ENCODE results near the gene ADD2. TPM values are rescaled to one million over a fixed set of nuclear protein-coding genes. Genes with fewer than 3 reads are reported as not detected.
A peak's percentile ranks its signal among the peaks of the same experiment; 100 is the strongest.

Gene ADD2
- total RNA-seq, 2 experiments from 2014 or later, result 26.9 to 31.5 TPM

DNA sequence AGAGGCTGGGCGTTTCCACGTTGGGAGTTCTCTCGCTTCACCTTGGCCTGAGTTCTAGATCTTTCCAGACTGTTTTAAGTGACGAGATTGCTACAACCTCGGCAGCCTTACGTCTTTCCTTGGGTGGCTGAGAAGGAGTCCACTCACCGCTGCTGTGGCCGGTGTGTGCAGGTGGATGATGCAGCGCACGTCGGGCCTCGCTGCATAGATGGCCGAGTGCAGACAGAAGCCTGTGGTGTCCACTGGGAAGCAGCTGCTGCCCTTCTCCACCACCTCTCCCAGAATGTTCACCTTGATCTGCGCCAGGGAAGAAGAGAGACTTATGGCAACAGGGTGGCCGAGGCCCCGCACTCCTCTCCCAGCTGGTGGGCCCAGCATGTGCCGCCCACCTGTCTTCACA is 75.7 kb downstream of the ADD2 start:
- no peak overlapping the region for H3K27ac Mint-ChIP-seq

DNA sequence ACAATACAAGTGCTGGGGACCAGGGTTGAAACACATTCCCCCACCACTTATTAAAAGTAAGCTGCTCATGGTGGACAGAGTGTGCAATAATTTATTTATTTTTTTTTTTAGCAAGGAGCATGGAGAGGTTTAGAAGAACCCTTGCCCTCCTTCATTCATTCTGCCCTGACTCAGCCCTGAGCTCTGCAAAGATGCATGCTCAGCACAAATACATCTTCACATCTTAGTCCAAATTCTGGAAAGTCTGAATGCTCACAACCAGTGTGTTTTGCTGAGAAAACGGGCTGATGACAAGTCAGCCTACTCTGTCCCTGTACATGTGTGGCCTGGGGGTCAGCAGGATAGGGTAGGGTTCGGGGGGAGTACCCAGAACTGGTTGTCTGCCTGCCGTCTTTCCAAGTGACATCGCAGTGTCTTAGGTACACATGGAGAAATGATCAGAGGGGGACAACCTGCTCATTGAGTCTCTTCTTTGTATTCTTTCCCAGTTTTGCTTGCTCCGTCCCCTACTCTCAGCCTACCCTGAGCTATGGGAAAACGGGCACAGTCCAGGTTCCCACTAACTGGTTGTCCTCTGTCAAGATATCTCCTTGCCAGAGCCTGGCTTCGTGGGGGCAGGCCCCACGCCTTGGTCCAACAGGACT is 76.4 kb downstream of the ADD2 start:
- ATAC-seq, result no peak
- Mint-ChIP-seq H3K36me3 (ENCODE audit: low read depth) (no peaks in the 10 kb centered on the region), H3K9me3 (ENCODE audit: low read depth) (no peaks in the 10 kb centered on the region), H3K27me3 (peaks cover 2% of the 10 kb centered on the region), H3K27ac (no peak overlapping the region), H3K4me1 (no peaks in the 10 kb centered on the region), H3K4me3 (no peak overlapping the region)
- no peak for DNase-seq
- POLR2A ChIA-PET, result no interaction called here
- intact Hi-C loops (cut with DNase I, micrococcal nuclease), result no loop called here
- CTCF ChIA-PET, result no interaction called here

More for the DNA sequence above, 75.7 kb downstream of the ADD2 start:
- no peak for DNase-seq
- no peaks in the 10 kb centered on the region for H3K4me1 Mint-ChIP-seq
- ChIA-PET CTCF (no interaction called here), POLR2A (no interaction called here)
- no peaks in the 10 kb centered on the region for H3K36me3 Mint-ChIP-seq (ENCODE audit: low read depth)
- intact Hi-C loops (cut with DNase I, micrococcal nuclease), result no loop called here
- no peak for ATAC-seq
- H3K27me3 Mint-ChIP-seq, result peaks cover 2% of the 10 kb centered on the region
- H3K4me3 Mint-ChIP-seq, result no peak overlapping the region
- no peaks in the 10 kb centered on the region for H3K9me3 Mint-ChIP-seq (ENCODE audit: low read depth)

DNA sequence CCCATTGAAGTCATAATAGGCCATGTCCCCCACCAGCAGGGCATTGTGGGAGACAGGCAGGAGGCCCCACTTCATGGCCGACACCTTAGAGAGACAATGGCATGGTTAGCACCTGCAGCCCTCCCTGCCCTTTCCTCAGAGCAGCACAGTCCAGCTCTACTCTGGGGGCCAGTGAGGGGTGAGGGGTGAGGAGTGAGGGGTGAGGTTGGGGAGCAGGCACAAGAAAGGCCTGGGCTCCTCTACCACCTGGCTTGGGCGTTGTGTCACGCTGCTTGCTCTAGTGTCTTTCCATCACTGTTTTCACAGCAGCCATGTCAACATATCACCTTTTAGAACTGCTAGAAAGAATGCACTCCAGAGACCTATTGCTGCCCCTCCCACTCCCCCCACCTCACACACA is 77.2 kb downstream of the ADD2 start:
- intact Hi-C loops (cut with DNase I, micrococcal nuclease), result no loop called here
- Mint-ChIP-seq H3K27me3 (peaks cover 2% of the 10 kb centered on the region), H3K4me1 (no peaks in the 10 kb centered on the region), H3K27ac (no peak overlapping the region), H3K9me3 (ENCODE audit: low read depth) (no peaks in the 10 kb centered on the region), H3K4me3 (no peak overlapping the region), H3K36me3 (ENCODE audit: low read depth) (no peaks in the 10 kb centered on the region)
- no peak for DNase-seq
- ATAC-seq, result no peak
- POLR2A ChIA-PET, result interaction anchor here (0.6 kb wide), 1 partner anchor 177 kb away, joined by 3 read pairs; no protein-coding TSS in a partner anchor
- CTCF ChIA-PET, result no interaction called here

DNA sequence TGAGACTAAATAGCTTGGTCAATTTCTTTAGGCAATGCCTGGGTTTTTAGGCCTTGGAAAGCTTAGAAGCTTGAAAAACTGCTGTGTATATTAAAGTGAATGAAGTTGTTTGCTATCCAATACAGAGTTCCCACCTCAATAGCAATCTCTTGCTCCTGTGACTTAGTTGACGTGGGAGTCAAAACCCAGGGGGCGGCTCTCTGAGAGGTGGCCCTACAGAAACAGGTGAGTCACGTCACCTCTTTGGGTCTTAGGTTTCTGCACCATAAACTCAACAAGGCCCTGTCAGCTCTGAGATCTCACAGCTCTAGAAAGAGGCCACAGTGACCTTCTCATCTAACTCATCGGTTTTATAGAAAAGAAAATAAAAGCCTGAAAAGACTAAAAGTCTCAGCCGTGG is 79.6 kb downstream of the ADD2 start:
- no peaks in the 10 kb centered on the region for H3K4me1 Mint-ChIP-seq
- H3K36me3 Mint-ChIP-seq (ENCODE audit: low read depth), result no peaks in the 10 kb centered on the region
- DNase-seq (no peak), ATAC-seq (no peak)
- POLR2A ChIA-PET, result no interaction called here
- H3K4me3 Mint-ChIP-seq, result no peak overlapping the region
- H3K9me3 Mint-ChIP-seq (ENCODE audit: low read depth), result no peaks in the 10 kb centered on the region
- intact Hi-C loops (cut with DNase I, micrococcal nuclease), result no loop called here
- no peak overlapping the region for H3K27ac Mint-ChIP-seq
- CTCF ChIA-PET, result interaction anchor here (0.7 to 2.5 kb wide), 6 partner anchors 9 to 384 kb away, joined by 3 to 7 read pairs (median 4); no protein-coding TSS in a partner anchor
- no peaks in the 10 kb centered on the region for H3K27me3 Mint-ChIP-seq

GRCh38 chr2:70687461-70687795 is 80.6 kb downstream of the ADD2 start:
- ATAC-seq (no peak), DNase-seq (no peak)
- Mint-ChIP-seq H3K4me1 (peaks cover 2% of the 10 kb centered on the region), H3K27ac (no peak overlapping the region), H3K4me3 (no peak overlapping the region), H3K36me3 (ENCODE audit: low read depth) (no peaks in the 10 kb centered on the region), H3K27me3 (no peaks in the 10 kb centered on the region), H3K9me3 (ENCODE audit: low read depth) (no peaks in the 10 kb centered on the region)
- intact Hi-C loops (cut with DNase I, micrococcal nuclease), result no loop called here
- ChIA-PET CTCF (interaction anchor here (2.5 kb wide), 1 partner anchor 17 kb away, joined by 7 read pairs; no protein-coding TSS in a partner anchor), POLR2A (no interaction called here)

DNA sequence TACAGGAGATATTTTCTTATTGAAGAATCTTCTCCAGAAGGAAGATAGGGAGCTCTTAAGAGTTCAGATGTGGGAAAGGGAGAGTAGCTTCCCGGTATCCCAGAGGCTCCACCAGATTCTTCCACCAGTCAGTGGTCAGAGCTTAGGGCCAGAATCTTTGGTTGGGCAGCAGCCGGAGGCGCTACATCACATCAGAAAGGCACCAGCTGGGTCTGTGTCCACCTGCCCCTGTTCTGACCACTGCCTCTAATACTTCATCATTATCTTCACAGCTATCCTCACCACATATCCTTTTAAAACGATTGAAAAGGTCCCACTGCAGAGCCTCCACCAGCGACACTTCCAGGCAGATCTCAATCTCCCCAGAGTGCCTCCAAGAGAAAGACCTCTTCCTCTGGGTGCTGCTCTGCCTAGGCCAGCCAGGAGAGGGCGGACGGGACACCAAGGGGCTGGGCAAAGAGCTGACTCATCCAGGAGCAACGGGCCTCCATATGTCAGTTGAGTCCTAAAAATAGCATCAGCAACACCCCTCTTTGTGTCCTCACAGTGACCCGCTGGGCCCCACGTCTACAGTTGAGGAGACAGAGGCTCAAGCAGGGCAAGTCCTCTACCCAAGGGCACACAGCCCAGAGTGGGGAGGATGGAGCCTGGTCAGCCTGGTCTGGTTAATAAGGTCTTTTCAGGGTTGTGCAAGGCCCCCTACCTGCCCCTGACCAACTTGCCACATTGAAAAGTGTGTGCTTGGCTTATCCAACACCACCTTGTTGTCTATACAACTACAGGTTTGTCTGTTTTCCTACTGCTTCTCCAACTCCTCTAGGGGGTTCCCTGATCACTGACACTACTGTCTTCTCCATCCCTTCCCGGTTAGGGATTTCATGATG is 81.2 kb downstream of the ADD2 start:
- H3K4me1 Mint-ChIP-seq, result peaks cover 5% of the 10 kb centered on the region
- H3K4me3 Mint-ChIP-seq, result no peak overlapping the region
- ATAC-seq (peak; percentile 91), DNase-seq (peak; percentile 64)
- ChIA-PET POLR2A (no interaction called here), CTCF (interaction anchor here (0.5 to 2.5 kb wide), 9 partner anchors 17 to 205 kb away, joined by 3 to 7 read pairs (median 3); no protein-coding TSS in a partner anchor)
- H3K27ac Mint-ChIP-seq, result no peak overlapping the region
- H3K27me3 Mint-ChIP-seq, result no peaks in the 10 kb centered on the region
- intact Hi-C loops (cut with DNase I, micrococcal nuclease), result no loop called here
- no peaks in the 10 kb centered on the region for H3K36me3 Mint-ChIP-seq (ENCODE audit: low read depth)
- no peaks in the 10 kb centered on the region for H3K9me3 Mint-ChIP-seq (ENCODE audit: low read depth)

DNA sequence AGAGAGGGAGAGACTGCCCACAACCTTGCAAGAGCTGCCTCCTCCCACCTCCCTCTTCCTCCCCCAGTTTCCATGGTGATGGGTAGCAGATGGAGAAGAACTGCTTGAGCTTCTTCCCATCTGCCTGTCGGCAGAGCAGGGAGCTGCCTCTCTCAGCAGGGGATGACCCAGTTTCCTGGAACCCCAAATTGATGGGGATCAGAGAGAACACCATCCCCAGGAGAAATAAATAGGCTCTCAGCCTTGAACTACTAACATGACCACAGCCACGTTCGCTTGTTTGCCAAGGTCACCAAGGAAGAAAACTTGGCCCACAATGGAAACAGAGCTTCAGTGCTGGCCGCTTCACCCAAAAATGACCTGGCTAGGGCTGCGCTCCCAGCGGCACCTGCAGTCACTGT is 82.2 kb downstream of the ADD2 start:
- CTCF ChIA-PET, result interaction anchor here (1.0 to 1.3 kb wide), 3 partner anchors 29 to 185 kb away, joined by 3 to 4 read pairs (median 3); no protein-coding TSS in a partner anchor
- DNase-seq (no peak), ATAC-seq (no peak)
- Mint-ChIP-seq H3K4me3 (no peak overlapping the region), H3K27ac (no peak overlapping the region), H3K9me3 (ENCODE audit: low read depth) (no peaks in the 10 kb centered on the region), H3K27me3 (no peaks in the 10 kb centered on the region), H3K4me1 (peaks cover 5% of the 10 kb centered on the region), H3K36me3 (ENCODE audit: low read depth) (no peaks in the 10 kb centered on the region)
- POLR2A ChIA-PET, result no interaction called here
- intact Hi-C loops (cut with DNase I, micrococcal nuclease), result no loop called here

GRCh38 chr2:70684846-70685622 is 83.0 kb downstream of the ADD2 start:
- no peaks in the 10 kb centered on the region for H3K36me3 Mint-ChIP-seq (ENCODE audit: low read depth)
- ATAC-seq, result no peak
- peaks cover 5% of the 10 kb centered on the region for H3K4me1 Mint-ChIP-seq
- H3K27me3 Mint-ChIP-seq, result no peaks in the 10 kb centered on the region
- no peaks in the 10 kb centered on the region for H3K9me3 Mint-ChIP-seq (ENCODE audit: low read depth)
- ChIA-PET POLR2A (no interaction called here), CTCF (interaction anchor here (1.3 kb wide), 1 partner anchor 186 kb away, joined by 3 read pairs; no protein-coding TSS in a partner anchor)
- no peak overlapping the region for H3K27ac Mint-ChIP-seq
- DNase-seq, result no peak
- H3K4me3 Mint-ChIP-seq, result no peak overlapping the region
- intact Hi-C loops (cut with DNase I, micrococcal nuclease), result no loop called here

DNA sequence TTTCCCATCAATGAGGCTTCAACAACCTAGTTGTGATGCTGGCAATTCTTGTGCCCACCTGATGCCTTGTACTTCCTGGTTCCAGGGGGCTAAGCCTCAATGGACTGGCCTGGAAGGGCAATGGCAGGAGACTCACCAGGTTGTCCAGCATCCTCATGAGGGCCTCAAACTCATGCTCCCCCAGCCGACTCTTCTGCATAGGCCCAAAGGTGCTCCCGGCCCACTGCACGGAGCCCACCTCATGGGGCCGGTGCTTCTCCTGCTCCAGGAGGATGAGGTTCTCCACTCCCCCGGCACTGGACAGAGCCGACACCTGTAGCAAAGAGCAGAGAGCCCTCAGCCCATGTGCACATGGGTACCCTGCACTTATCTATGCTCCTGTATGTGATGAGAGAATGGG is 84.5 kb downstream of the ADD2 start:
- intact Hi-C loops (cut with DNase I, micrococcal nuclease), result no loop called here
- Mint-ChIP-seq H3K4me1 (peaks cover 5% of the 10 kb centered on the region), H3K36me3 (ENCODE audit: low read depth) (no peaks in the 10 kb centered on the region), H3K4me3 (no peak overlapping the region), H3K9me3 (ENCODE audit: low read depth) (no peaks in the 10 kb centered on the region), H3K27ac (no peak overlapping the region), H3K27me3 (no peaks in the 10 kb centered on the region)
- CTCF ChIA-PET, result interaction anchor here (0.8 kb wide), 1 partner anchor 11 kb away, joined by 3 read pairs; no protein-coding TSS in a partner anchor
- DNase-seq (no peak), ATAC-seq (no peak)
- POLR2A ChIA-PET, result no interaction called here

- CTCF ChIA-PET, result interaction anchor here (1.0 to 1.8 kb wide), 2 partner anchors 33 to 89 kb away, joined by 3 to 4 read pairs; no protein-coding TSS in a partner anchor
- no peaks in the 10 kb centered on the region for H3K9me3 Mint-ChIP-seq (ENCODE audit: low read depth)
- POLR2A ChIA-PET, result no interaction called here
These were observed 87.3 kb downstream of the ADD2 start for GRCh38 chr2:70680735-70681134.

GRCh38 chr2:70679259-70679658 is 88.7 kb downstream of the ADD2 start:
- Mint-ChIP-seq H3K36me3 (ENCODE audit: low read depth) (no peaks in the 10 kb centered on the region), H3K27me3 (no peaks in the 10 kb centered on the region), H3K4me1 (peaks cover 5% of the 10 kb centered on the region), H3K9me3 (ENCODE audit: low read depth) (no peaks in the 10 kb centered on the region), H3K4me3 (no peak overlapping the region), H3K27ac (no peak overlapping the region)
- DNase-seq (no peak), ATAC-seq (no peak)
- ChIA-PET CTCF (interaction anchor here (1.4 to 1.8 kb wide), 2 partner anchors 9 to 90 kb away, joined by 4 to 6 read pairs; no protein-coding TSS in a partner anchor), POLR2A (interaction anchor here (0.6 kb wide), 2 partner anchors 15 to 199 kb away, joined by 3 to 4 read pairs; no protein-coding TSS in a partner anchor)
- intact Hi-C loops (cut with DNase I, micrococcal nuclease), result no loop called here

More at GRCh38 chr2:70680735-70681134, 87.3 kb downstream of the ADD2 start:
- no peaks in the 10 kb centered on the region for H3K36me3 Mint-ChIP-seq (ENCODE audit: low read depth)
- ATAC-seq, result no peak
- no peak for DNase-seq
- no peak overlapping the region for H3K4me3 Mint-ChIP-seq
- no peaks in the 10 kb centered on the region for H3K27me3 Mint-ChIP-seq
- intact Hi-C loops (cut with DNase I, micrococcal nuclease), result no loop called here
- H3K27ac Mint-ChIP-seq, result no peak overlapping the region
- H3K4me1 Mint-ChIP-seq, result peaks cover 5% of the 10 kb centered on the region

Data from activated CD4-positive, alpha-beta T cell treated with anti-CD3 and anti-CD28 coated beads for 36 hours (primary cell).